RWPE2 (cell line): ENCODE results near the gene DZIP3.

Source experiments
- ATAC-seq: fragments of 200-7000 bp; cut with Tn5 transposase; 3 replicates; pipeline ENCODE4 v1.9.1; 2021; ENCODE audit warnings: low read depth
- DNase-seq: peaks from one replicate; pipeline ENCODE4 v3.0.0-alpha.2; 2020; ENCODE audit warnings: low spot score
- H3K27ac ChIP-seq: fragments of 450-650 bp; 2 replicates; pipeline ENCODE4 v1.5.1; 2017; ENCODE audit warnings: mild to moderate bottlenecking; ENCODE audit not compliant: poor library complexity, severe bottlenecking
- H3K27me3 ChIP-seq: fragments of 250-450 bp; sonication (Bioruptor Pico); 2 replicates; pipeline ENCODE4 v1.5.1; 2021; ENCODE audit warnings: mild to moderate bottlenecking, moderate library complexity; ENCODE audit not compliant: insufficient read depth, poor library complexity, severe bottlenecking
- H3K36me3 ChIP-seq: fragments of 250-450 bp; sonication (Bioruptor Pico); 2 replicates; pipeline ENCODE4 v1.5.1; 2020; ENCODE audit warnings: low read depth, mild to moderate bottlenecking, moderate library complexity
- H3K4me1 ChIP-seq: fragments of 250-450 bp; sonication (Bioruptor Pico); 2 replicates; pipeline ENCODE4 v1.5.1; 2021; ENCODE audit warnings: mild to moderate bottlenecking, moderate library complexity; ENCODE audit not compliant: insufficient read depth, poor library complexity, severe bottlenecking
- H3K4me3 ChIP-seq: fragments of 250-450 bp; sonication (Bioruptor Pico); 2 replicates; pipeline ENCODE4 v1.5.1; 2021; ENCODE audit warnings: mild to moderate bottlenecking, moderate library complexity; ENCODE audit not compliant: severe bottlenecking
- H3K9me3 ChIP-seq: fragments of 250-450 bp; sonication (Bioruptor Pico); 2 replicates; pipeline ENCODE4 v1.5.1; 2021; ENCODE audit warnings: mild to moderate bottlenecking, moderate library complexity; ENCODE audit not compliant: severe bottlenecking
- CTCF ChIP-seq: fragments of 450-650 bp; IDR thresholded peaks from one replicate; pipeline ENCODE4 v1.5.1; 2017; ENCODE audit warnings: mild to moderate bottlenecking, moderate library complexity; ENCODE audit not compliant: poor library complexity, severe bottlenecking

DZIP3 gene

GRCh38 chr3:108552267-108553159, 37.0 kb upstream of the DZIP3 start:
- no peaks in the 10 kb centered on the region for H3K9me3 ChIP-seq
- ATAC-seq (peak; percentile 45; the same call in 1 of the 3 replicates), DNase-seq (no peak)
- peaks cover 87% of the 10 kb centered on the region for H3K36me3 ChIP-seq
- TF ChIP-seq CTCF, result peak; percentile 61
- H3K27me3 ChIP-seq, result no peaks in the 10 kb centered on the region
- H3K27ac ChIP-seq, result no peak overlapping the region
- H3K4me1 ChIP-seq, result no peaks in the 10 kb centered on the region
- H3K4me3 ChIP-seq, result no peak overlapping the region

GRCh38 chr3:108554229-108554628, 35.3 kb upstream of the DZIP3 start:
- no peak for TF ChIP-seq CTCF
- ATAC-seq, result no peak
- H3K36me3 ChIP-seq, result peaks cover 86% of the 10 kb centered on the region

GRCh38 chr3:108554913-108555571, 34.5 kb upstream of the DZIP3 start:
- TF ChIP-seq CTCF, result no peak
- Histone ChIP-seq H3K36me3 (peaks cover 86% of the 10 kb centered on the region), H3K4me1 (no peaks in the 10 kb centered on the region), H3K9me3 (no peaks in the 10 kb centered on the region), H3K27me3 (no peaks in the 10 kb centered on the region), H3K27ac (no peak overlapping the region), H3K4me3 (no peak overlapping the region)
- no peak for DNase-seq
- no peak for ATAC-seq

More at GRCh38 chr3:108554229-108554628, 35.3 kb upstream of the DZIP3 start:
- Histone ChIP-seq H3K4me3 (no peak overlapping the region), H3K27me3 (no peaks in the 10 kb centered on the region), H3K27ac (no peak overlapping the region), H3K9me3 (no peaks in the 10 kb centered on the region), H3K4me1 (no peaks in the 10 kb centered on the region)
- no peak for DNase-seq

- no peak for TF ChIP-seq CTCF
These were observed 33.4 kb upstream of the DZIP3 start for GRCh38 chr3:108555966-108556581.

More at GRCh38 chr3:108555966-108556581, 33.4 kb upstream of the DZIP3 start:
- H3K27ac ChIP-seq, result no peak overlapping the region
- H3K27me3 ChIP-seq, result no peaks in the 10 kb centered on the region
- DNase-seq (no peak), ATAC-seq (no peak)
- no peak overlapping the region for H3K4me3 ChIP-seq
- peaks cover 86% of the 10 kb centered on the region for H3K36me3 ChIP-seq
- H3K4me1 ChIP-seq, result no peaks in the 10 kb centered on the region
- H3K9me3 ChIP-seq, result no peaks in the 10 kb centered on the region
